PC-3 (cell line): Measurements from ENCODE around the gene PPP1R16B. TPM values are rescaled to one million over a fixed set of nuclear protein-coding genes. Genes with fewer than 3 reads are reported as not detected.

Experiments used
- ATAC-seq: fragments of 200-7000 bp; cut with Tn5 transposase; 2 replicates; pipeline ENCODE4 v1.9.1; 2020; ENCODE audit warnings: mild to moderate bottlenecking, moderate library complexity
- BruUV-seq: library from RNA; stranded (reverse); fragments of 400-500 nt; replicated peaks from 2 replicates; lab custom pipeline; 2021; lab: Mats Ljungman, UMichigan
- CTCF ChIA-PET: fragments of 300-600 bp; sonication (Branson Sonifier 250); formaldehyde crosslinking; loops from one replicate; lab custom pipeline; 2022; ENCODE audit warnings: antibody characterized with exemption; lab: Charles Lee
- POLR2A ChIA-PET: fragments of 300-600 bp; sonication (Branson Sonifier 250); formaldehyde crosslinking; loops from one replicate; lab custom pipeline; 2022; ENCODE audit warnings: antibody characterized with exemption; ENCODE audit not compliant: unreplicated experiment; lab: Charles Lee
- DNase-seq: peaks from one replicate; pipeline ENCODE4 v3.0.0-alpha.2; 2015
- H2AFZ ChIP-seq: fragments of 300-600 bp; sonication (generic); 2 replicates; pipeline ENCODE4 v1.6.0; 2016; ENCODE audit warnings: antibody characterized with exemption, low read length
- H3F3A ChIP-seq: fragments of 300-600 bp; sonication (generic); one replicate; pipeline ENCODE4 v1.6.0; 2017; ENCODE audit warnings: antibody characterized with exemption, low read length, control low read depth, mild to moderate bottlenecking; ENCODE audit not compliant: unreplicated experiment
- H3K27ac ChIP-seq: fragments of 300-600 bp; sonication (generic); 2 replicates; pipeline ENCODE4 v1.5.1; 2016; ENCODE audit warnings: mild to moderate bottlenecking, low read length
- H3K27me3 ChIP-seq: fragments of 300-600 bp; sonication (generic); 2 replicates; pipeline ENCODE4 v1.6.1; 2016; ENCODE audit warnings: low read length, mixed read lengths
- H3K36me3 ChIP-seq: fragments of 300-600 bp; sonication (generic); 2 replicates; pipeline ENCODE4 v1.6.1; 2016; ENCODE audit warnings: low read depth, mixed run types, low read length, mixed read lengths
- H3K4me1 ChIP-seq: fragments of 300-600 bp; sonication (generic); 2 replicates; pipeline ENCODE4 v1.5.1; 2016; ENCODE audit warnings: low read length; ENCODE audit not compliant: insufficient read depth
- H3K4me2 ChIP-seq: fragments of 300-600 bp; sonication (generic); 2 replicates; pipeline ENCODE4 v1.6.0; 2016; ENCODE audit warnings: low read length
- H3K4me3 ChIP-seq: fragments of 300-600 bp; sonication (generic); 2 replicates; pipeline ENCODE4 v1.5.1; 2016; ENCODE audit warnings: mild to moderate bottlenecking, low read length, mixed read lengths
- H3K79me2 ChIP-seq: fragments of 300-600 bp; sonication (generic); 2 replicates; pipeline ENCODE4 v1.6.1; 2017; ENCODE audit warnings: low read length, mixed read lengths
- H3K9ac ChIP-seq: fragments of 300-600 bp; sonication (generic); 2 replicates; pipeline ENCODE4 v1.6.0; 2016; ENCODE audit warnings: mild to moderate bottlenecking, low read length
- H3K9me2 ChIP-seq: fragments of 300-600 bp; sonication (generic); replicated peaks from 2 replicates; pipeline ENCODE4 v1.6.1; 2016; ENCODE audit warnings: mixed run types, low read length, mixed read lengths
- H3K9me3 ChIP-seq: fragments of 300-600 bp; sonication (generic); 2 replicates; pipeline ENCODE4 v1.6.1; 2016; ENCODE audit warnings: low read length, mixed read lengths
- H4K20me1 ChIP-seq: fragments of 300-600 bp; sonication (generic); 2 replicates; pipeline ENCODE4 v1.6.1; 2016; ENCODE audit warnings: low read length, mixed read lengths
- CTCF ChIP-seq: fragments of 300-600 bp; sonication (generic); conservative IDR thresholded peaks from 2 replicates; pipeline ENCODE4 v1.5.1; 2017; ENCODE audit warnings: antibody characterized with exemption, low read depth, mild to moderate bottlenecking, low read length
- EZH2 ChIP-seq: fragments of 300-600 bp; sonication (generic); IDR thresholded peaks from one replicate; pipeline ENCODE4 v1.6.1; 2017; ENCODE audit warnings: antibody characterized with exemption, mild to moderate bottlenecking, low read length; ENCODE audit not compliant: unreplicated experiment
- EZH2phosphoT487 ChIP-seq: fragments of 300-600 bp; sonication (generic); IDR thresholded peaks from 2 replicates; pipeline ENCODE4 v1.6.1; 2018; ENCODE audit warnings: mild to moderate bottlenecking, antibody characterized with exemption, low read length, borderline replicate concordance
- intact Hi-C: fragments of 100-400 bp; cut with micrococcal nuclease; formaldehyde crosslinking; loops from 2 replicates; pipeline ENCODE4 v1.9.0; 2023
- total RNA-seq: library from RNA; depleted of rRNA; stranded (reverse); fragments of >200 nt; gene quantifications from 2 replicates; pipeline ENCODE4 v1.2.3, GENCODE V29; 2014

Gene PPP1R16B
- total RNA-seq, 1 experiment from 2014 or later = 0.04 TPM

GRCh38 chr20:38861071-38861401 is 55.5 kb downstream of the PPP1R16B start:
- no peak for ATAC-seq
- H3K79me2 ChIP-seq = no peaks in the 10 kb centered on the region
- intact Hi-C loops = no loop called here

GRCh38 chr20:38862226-38862625 is 56.7 kb downstream of the PPP1R16B start:
- H3F3A ChIP-seq = no peaks in the 10 kb centered on the region
- DNase-seq (no peak), ATAC-seq (no peak)
- no peak for TF ChIP-seq EZH2
- TF ChIP-seq EZH2phosphoT487 = no peak
- TF ChIP-seq CTCF = no peak
- no peak overlapping the region for H2AFZ ChIP-seq
- POLR2A ChIA-PET = no interaction called here
- CTCF ChIA-PET = no interaction called here
- BruUV-seq = no TSS peak
- H3K36me3 ChIP-seq = no peaks in the 10 kb centered on the region
- intact Hi-C loops = no loop called here
- H3K9me2 ChIP-seq = no peaks in the 10 kb centered on the region
- H3K4me3 ChIP-seq = no peak overlapping the region
- no peaks in the 10 kb centered on the region for H4K20me1 ChIP-seq
- H3K27ac ChIP-seq = no peak overlapping the region
- peaks cover 4% of the 10 kb centered on the region; the same call in 1 of the 2 replicates for H3K27me3 ChIP-seq
- no peaks in the 10 kb centered on the region for H3K79me2 ChIP-seq
- H3K4me1 ChIP-seq = no peaks in the 10 kb centered on the region
- no peak overlapping the region for H3K9ac ChIP-seq
- no peaks in the 10 kb centered on the region for H3K9me3 ChIP-seq
- no peak overlapping the region for H3K4me2 ChIP-seq

More at GRCh38 chr20:38861071-38861401, 55.5 kb downstream of the PPP1R16B start:
- no peak for DNase-seq
- Histone ChIP-seq H3K27ac (no peak overlapping the region), H3K9ac (no peak overlapping the region), H3K4me3 (no peak overlapping the region), H4K20me1 (no peaks in the 10 kb centered on the region), H3K9me2 (no peaks in the 10 kb centered on the region), H2AFZ (no peak overlapping the region), H3K4me1 (no peaks in the 10 kb centered on the region), H3K9me3 (no peaks in the 10 kb centered on the region), H3K27me3 (peaks cover 10% of the 10 kb centered on the region; the same call in 1 of the 2 replicates), H3K4me2 (no peak overlapping the region), H3F3A (no peaks in the 10 kb centered on the region), H3K36me3 (no peaks in the 10 kb centered on the region)
- TF ChIP-seq EZH2 (no peak), EZH2phosphoT487 (no peak), CTCF (no peak)
- CTCF ChIA-PET = no interaction called here
- POLR2A ChIA-PET = no interaction called here
- BruUV-seq = no TSS peak

GRCh38 chr20:38863024-38863851 is 57.7 kb downstream of the PPP1R16B start:
- Histone ChIP-seq H3K9ac (no peak overlapping the region), H3K36me3 (no peaks in the 10 kb centered on the region), H3K4me2 (no peak overlapping the region), H4K20me1 (no peaks in the 10 kb centered on the region), H3F3A (no peaks in the 10 kb centered on the region), H2AFZ (no peak overlapping the region), H3K9me3 (no peaks in the 10 kb centered on the region), H3K27ac (no peak overlapping the region), H3K4me3 (no peak overlapping the region), H3K27me3 (no peaks in the 10 kb centered on the region; the same call in 1 of the 2 replicates), H3K79me2 (no peaks in the 10 kb centered on the region), H3K4me1 (no peaks in the 10 kb centered on the region), H3K9me2 (no peaks in the 10 kb centered on the region)
- POLR2A ChIA-PET = no interaction called here
- BruUV-seq = no TSS peak
- ATAC-seq = no peak
- CTCF ChIA-PET = no interaction called here
- DNase-seq = no peak
- intact Hi-C loops = no loop called here
- TF ChIP-seq CTCF = no peak
- TF ChIP-seq EZH2phosphoT487 = no peak
- TF ChIP-seq EZH2 = no peak
